Natural killer cell (primary cell): ENCODE measurements around the gene GBA2. TPM values are rescaled to one million over a fixed set of nuclear protein-coding genes. Genes with fewer than 3 reads are reported as not detected.

Experiments used
- ATAC-seq, 3 donors: fragments of 150-1000 bp in 2 of 3; fragments of 200-7000 bp in 1 of 3; cut with Tn5 transposase; 1 replicate in 1 of 3; 2 replicates in 2 of 3; pipeline ENCODE4 v1.10.0; 2021; ENCODE audit warnings: mild to moderate bottlenecking in 2 of 3, moderate library complexity in 2 of 3
- DNase-seq, 2 donors: peaks; one replicate each; pipeline versions ENCODE4 v3.0.0 to v3.0.0-alpha.2; 2013 to 2021; ENCODE audit warnings: mixed read lengths in 1 of 2
- H3K27ac ChIP-seq: one replicate; pipeline ENCODE4 v1.5.1; 2013; ENCODE audit warnings: mild to moderate bottlenecking, low read length
- H3K27me3 ChIP-seq: one replicate; pipeline ENCODE4 v1.6.1; 2013; ENCODE audit warnings: low read length; ENCODE audit not compliant: control insufficient read depth, insufficient read depth
- H3K36me3 ChIP-seq: one replicate; pipeline ENCODE4 v1.6.1; 2013; ENCODE audit warnings: low read length; ENCODE audit not compliant: control insufficient read depth, insufficient read depth
- H3K4me1 ChIP-seq: one replicate; pipeline ENCODE4 v1.6.1; 2013; ENCODE audit warnings: low read length; ENCODE audit not compliant: control insufficient read depth, insufficient read depth
- H3K4me3 ChIP-seq: one replicate; pipeline ENCODE4 v1.5.1; 2013; ENCODE audit warnings: low read length
- H3K9me3 ChIP-seq: one replicate; pipeline ENCODE4 v1.6.1; 2013; ENCODE audit warnings: low read length; ENCODE audit not compliant: control insufficient read depth, insufficient read depth
- H3K27ac Mint-ChIP-seq, 2 donors: one replicate each; pipeline ENCODE4 v1.8.0; 2022; ENCODE audit warnings: mild to moderate bottlenecking in 2 of 2, mixed read lengths in 2 of 2, moderate library complexity in 1 of 2
- H3K27me3 Mint-ChIP-seq, 2 donors: one replicate each; pipeline ENCODE4 v1.8.0; 2022; ENCODE audit warnings: low read depth in 2 of 2, mixed read lengths in 2 of 2
- H3K36me3 Mint-ChIP-seq: one replicate; pipeline ENCODE4 v1.8.0; 2022; ENCODE audit warnings: mixed read lengths
- H3K4me1 Mint-ChIP-seq, 2 donors: one replicate each; pipeline ENCODE4 v1.8.0; 2022; ENCODE audit warnings: mixed read lengths in 2 of 2
- H3K4me3 Mint-ChIP-seq: one replicate; pipeline ENCODE4 v1.8.0; 2022; ENCODE audit warnings: mild to moderate bottlenecking, moderate library complexity, mixed read lengths
- H3K9me3 Mint-ChIP-seq, 2 donors: one replicate each; pipeline ENCODE4 v1.8.0; 2022; ENCODE audit warnings: mixed read lengths in 2 of 2
- WGBS: methylation state at CpG from one replicate; pipeline ENCODE4 v1.1.7; 2013; ENCODE audit warnings: missing lambda C conversion rate; ENCODE audit not compliant: insufficient coverage; 5-methylcytosine and 5-hydroxymethylcytosine counted together
- intact Hi-C: fragments of 100-400 bp; cut with micrococcal nuclease; formaldehyde crosslinking; loops from one replicate; pipeline ENCODE4 v1.14.2; 2022
- total RNA-seq, 4 donors: library from RNA; stranded (reverse); fragments of 120-200 nt in 1 of 4; gene quantifications; one replicate each; pipeline versions ENCODE4 v1.2.3 to v1.2.4, GENCODE V29; 2013 to 2022
- TF ChIP-seq, protein P1 (sequence below): fragments of 200-600 bp; IDR thresholded peaks from one replicate; pipeline ENCODE4 v1.8.0; 2022; ENCODE audit warnings: antibody characterized with exemption

GBA2 gene
- total RNA-seq: 100 to 1,000 TPM in 2 of 3 donors, 10 to 100 TPM in 1; 76.4 to 118 (median 101) TPM
- total RNA-seq (2013): 77.7 TPM

DNA sequence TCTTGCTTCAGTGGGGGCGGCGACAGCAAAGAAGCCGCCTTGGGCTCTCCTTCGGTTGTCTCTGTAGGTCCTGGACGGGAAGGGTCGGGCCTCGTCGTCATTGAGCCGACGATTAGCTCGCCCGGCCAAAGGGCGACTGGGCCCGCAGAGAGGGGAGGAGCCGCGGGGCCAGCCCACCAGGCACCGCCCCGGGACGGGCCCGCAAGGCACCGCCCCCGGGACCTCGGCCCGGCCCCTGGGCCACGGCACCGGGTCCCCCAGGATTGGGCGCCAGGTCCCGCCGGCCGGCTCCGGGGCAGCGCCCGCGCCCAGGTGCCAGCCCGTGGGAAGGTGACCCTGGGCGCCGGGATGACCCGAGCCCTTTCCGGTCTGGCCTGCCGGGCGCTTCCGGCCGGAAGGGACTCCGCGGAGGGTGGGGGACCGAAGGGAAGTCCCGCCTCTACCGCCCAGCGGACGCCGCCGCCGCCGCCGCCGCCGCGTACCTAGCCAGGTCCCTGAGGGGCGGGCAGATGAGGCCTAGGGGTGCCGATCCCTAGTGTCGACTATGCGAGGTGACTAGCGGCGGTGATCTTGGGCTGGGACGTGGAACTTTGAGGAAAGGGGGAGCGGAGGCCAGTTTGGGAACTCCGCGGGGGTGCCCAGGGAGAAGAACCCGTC is at the start of gene GBA2, which contains the start of gene RGP1:
Gene GBA2 (minus strand): TSS at position 371 of the 657 bp plus-strand sequence. CDS start 524 bp downstream, outside the sequence.
Gene RGP1 (plus strand): TSS at position 430 of the 657 bp plus-strand sequence. CDS start 469 bp downstream, outside the sequence.
- peak; percentile 82 to 88 (median 85) for ATAC-seq
- Histone ChIP-seq H3K4me1 (peaks cover 34% of the 10 kb centered on the region), H3K9me3 (no peaks in the 10 kb centered on the region), H3K4me3 (peak within 1 kb of the TSS; percentile 87), H3K27ac (peak within 1 kb of the TSS; percentile 79), H3K27me3 (no peaks in the 10 kb centered on the region), H3K36me3 (peaks cover 40% of the 10 kb centered on the region)
- peak; percentile 67 to 70 for DNase-seq
- Mint-ChIP-seq H3K4me3 (peak within 1 kb of the TSS; percentile 92), H3K27me3 (no peaks in the 10 kb centered on the region), H3K36me3 (no peaks in the 10 kb centered on the region), H3K27ac (peak within 1 kb of the TSS; percentile 90 to 92), H3K4me1 (peaks cover 40 to 50% of the 10 kb centered on the region in 2 donors), H3K9me3 (no peaks in the 10 kb centered on the region)
- intact Hi-C loops: loop anchor here (1.0 to 5.0 kb wide), 2 partner anchors 17 to 147 kb away; partner anchors contain the start of genes CREB3 and TLN1
- under 1% methylated on average over 69 of the region's 69 CpGs for WGBS
- TF ChIP-seq, protein P1, sequence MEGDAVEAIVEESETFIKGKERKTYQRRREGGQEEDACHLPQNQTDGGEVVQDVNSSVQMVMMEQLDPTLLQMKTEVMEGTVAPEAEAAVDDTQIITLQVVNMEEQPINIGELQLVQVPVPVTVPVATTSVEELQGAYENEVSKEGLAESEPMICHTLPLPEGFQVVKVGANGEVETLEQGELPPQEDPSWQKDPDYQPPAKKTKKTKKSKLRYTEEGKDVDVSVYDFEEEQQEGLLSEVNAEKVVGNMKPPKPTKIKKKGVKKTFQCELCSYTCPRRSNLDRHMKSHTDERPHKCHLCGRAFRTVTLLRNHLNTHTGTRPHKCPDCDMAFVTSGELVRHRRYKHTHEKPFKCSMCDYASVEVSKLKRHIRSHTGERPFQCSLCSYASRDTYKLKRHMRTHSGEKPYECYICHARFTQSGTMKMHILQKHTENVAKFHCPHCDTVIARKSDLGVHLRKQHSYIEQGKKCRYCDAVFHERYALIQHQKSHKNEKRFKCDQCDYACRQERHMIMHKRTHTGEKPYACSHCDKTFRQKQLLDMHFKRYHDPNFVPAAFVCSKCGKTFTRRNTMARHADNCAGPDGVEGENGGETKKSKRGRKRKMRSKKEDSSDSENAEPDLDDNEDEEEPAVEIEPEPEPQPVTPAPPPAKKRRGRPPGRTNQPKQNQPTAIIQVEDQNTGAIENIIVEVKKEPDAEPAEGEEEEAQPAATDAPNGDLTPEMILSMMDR: no peak

DNA sequence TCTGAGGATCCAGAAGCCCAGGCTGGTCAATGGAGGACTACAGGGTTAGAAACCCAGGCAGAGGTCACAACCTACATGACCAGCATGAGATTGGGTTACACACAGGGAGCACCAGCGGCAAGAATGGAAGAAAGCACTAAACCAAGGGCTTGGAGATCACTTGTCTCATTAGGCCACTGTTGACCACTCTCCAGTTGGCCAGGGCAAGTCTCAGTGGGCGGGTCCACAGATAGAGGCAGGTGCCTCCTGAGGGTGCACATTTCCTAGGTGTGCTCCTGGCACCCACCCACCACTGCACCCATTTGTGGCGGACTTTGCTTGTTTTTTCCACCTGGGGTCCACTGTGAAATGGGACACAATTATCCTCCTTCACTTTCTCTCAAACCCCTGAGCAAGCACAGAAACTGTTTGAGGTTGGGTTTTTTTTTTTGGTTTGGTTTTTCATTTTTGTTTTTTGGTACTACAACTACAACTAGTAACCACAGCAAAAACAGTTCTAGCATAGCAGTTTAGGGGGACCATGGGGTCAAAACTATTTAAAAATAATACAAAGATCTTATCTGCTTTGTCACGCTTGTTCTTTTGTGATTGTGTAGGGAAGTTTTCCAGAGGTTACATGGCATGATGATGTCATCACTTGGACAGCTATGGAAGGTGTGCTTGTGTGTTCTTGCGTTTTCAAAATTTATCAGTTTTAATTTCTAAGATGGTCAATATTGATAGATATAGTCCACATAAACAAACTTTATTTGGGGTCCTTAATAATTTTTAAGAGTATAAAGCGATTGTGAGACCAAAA is 48.5 kb upstream of the GBA2 start:
- Histone ChIP-seq H3K4me1 (no peaks in the 10 kb centered on the region), H3K4me3 (no peak overlapping the region), H3K27ac (no peak overlapping the region), H3K9me3 (no peaks in the 10 kb centered on the region), H3K36me3 (no peaks in the 10 kb centered on the region), H3K27me3 (no peaks in the 10 kb centered on the region)
- Mint-ChIP-seq H3K27ac (no peak overlapping the region), H3K4me1 (peaks cover 0 to 9% of the 10 kb centered on the region in 2 donors), H3K4me3 (no peak overlapping the region), H3K27me3 (no peaks in the 10 kb centered on the region), H3K36me3 (no peaks in the 10 kb centered on the region), H3K9me3 (no peaks in the 10 kb centered on the region)
- WGBS: 92% methylated on average over 3 of the region's 6 CpGs
- ATAC-seq (no peak), DNase-seq (no peak)
- TF ChIP-seq, protein P1: no peak
- intact Hi-C loops: no loop called here

DNA sequence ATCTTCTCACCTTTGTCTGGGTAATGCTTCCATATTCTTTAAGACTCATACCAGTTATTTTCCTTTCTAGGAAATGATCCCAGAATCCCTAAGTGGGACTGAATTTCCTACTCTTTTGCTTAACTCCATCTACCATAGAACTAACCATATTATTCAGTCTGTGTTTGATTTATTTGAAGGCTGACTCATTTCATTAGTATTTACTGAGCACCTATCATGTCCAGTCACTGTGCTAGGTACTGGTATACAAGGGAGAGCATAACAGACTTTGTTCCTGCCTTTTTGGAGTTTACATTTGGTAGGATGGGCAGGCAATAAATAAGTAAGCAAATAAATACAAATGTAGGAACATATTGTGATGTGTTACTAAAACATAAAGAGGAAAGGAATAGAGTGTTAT is 46.7 kb upstream of the GBA2 start:
- no peaks in the 10 kb centered on the region for H3K36me3 ChIP-seq
- ATAC-seq (no peak), DNase-seq (no peak)
- Mint-ChIP-seq H3K27ac (no peak overlapping the region), H3K4me3 (no peak overlapping the region), H3K4me1 (peaks cover 0 to 16% of the 10 kb centered on the region in 2 donors), H3K36me3 (no peaks in the 10 kb centered on the region), H3K27me3 (peaks cover 0 to 5% of the 10 kb centered on the region in 2 donors), H3K9me3 (no peaks in the 10 kb centered on the region)
- H3K4me1 ChIP-seq: no peaks in the 10 kb centered on the region
- H3K4me3 ChIP-seq: no peak overlapping the region
- intact Hi-C loops: no loop called here
- TF ChIP-seq, protein P1: no peak
- no peaks in the 10 kb centered on the region for H3K27me3 ChIP-seq
- H3K27ac ChIP-seq: no peak overlapping the region
- H3K9me3 ChIP-seq: no peaks in the 10 kb centered on the region
